Measurements from ENCODE around the gene PTPRQ. TPM values are rescaled to one million over a fixed set of nuclear protein-coding genes. Genes with fewer than 3 reads are reported as not detected.

PTPRQ gene
- total RNA-seq, 1 experiment from 2014 or later, result not detected

DNA sequence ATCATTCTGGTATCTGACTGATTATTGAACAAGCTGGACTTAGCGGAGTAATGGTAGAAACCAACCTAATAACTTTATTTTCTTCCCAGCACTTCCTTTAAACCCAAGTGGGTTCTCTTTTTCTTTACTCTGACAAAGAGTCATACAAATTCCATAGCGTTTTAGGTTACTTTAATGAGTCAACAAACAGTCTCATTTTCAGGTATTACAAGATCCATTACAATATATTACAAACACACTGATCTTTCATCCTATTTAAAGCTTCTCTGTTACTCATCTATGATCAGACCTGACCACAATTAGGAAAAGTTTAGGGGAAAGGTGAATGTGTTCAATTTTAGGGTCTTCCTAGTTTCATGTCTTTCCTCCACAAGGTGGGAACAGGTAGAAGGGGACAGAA lies 39.4 kb upstream of the PTPRQ start:
- no peak for DNase-seq (ENCODE audit: low spot score)
- Mint-ChIP-seq H3K36me3 (no peaks in the 10 kb centered on the region), H3K27me3 (ENCODE audit: low read depth) (no peaks in the 10 kb centered on the region; the same call in none of the 2 replicates), H3K9me3 (no peaks in the 10 kb centered on the region), H3K27ac (no peak overlapping the region), H3K4me1 (peaks cover 4% of the 10 kb centered on the region), H3K4me3 (no peak overlapping the region)
- ATAC-seq, result no peak
- ChIA-PET CTCF (no interaction called here), POLR2A (no interaction called here)
- TF ChIP-seq NR3C1 (CRISPR knock-in tag; conservative IDR thresholded peaks at IDR 0.05; ENCODE audit: low read depth) (no peak), ELF4 (CRISPR knock-in tag; IDR thresholded peaks at IDR 0.05; ENCODE audit: low read depth) (no peak), TEAD4 (CRISPR knock-in tag; IDR thresholded peaks at IDR 0.05) (no peak), SP1 (CRISPR knock-in tag; conservative IDR thresholded peaks at IDR 0.05) (no peak), SMAD4 (CRISPR knock-in tag; IDR thresholded peaks at IDR 0.05) (no peak)

DNA sequence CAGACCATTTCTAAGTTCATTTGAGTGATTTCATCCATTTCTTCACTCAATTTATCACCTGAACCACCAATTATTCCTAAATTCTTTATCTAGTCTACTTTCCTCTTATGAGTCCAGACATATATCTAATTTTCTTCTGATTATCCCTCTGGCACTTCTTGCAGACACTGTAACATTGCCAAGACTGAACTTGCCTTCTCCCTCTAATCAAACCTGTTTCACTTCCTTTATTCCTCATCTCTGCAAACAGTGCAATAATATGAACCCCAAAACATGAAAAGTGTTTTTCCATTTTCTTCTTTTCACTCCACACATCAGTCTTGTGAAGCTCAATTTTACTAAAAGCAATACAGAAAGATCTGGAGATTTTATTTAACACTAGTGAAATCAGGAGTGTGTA lies 37.8 kb upstream of the PTPRQ start:
- H3K36me3 Mint-ChIP-seq, result no peaks in the 10 kb centered on the region
- no peaks in the 10 kb centered on the region for H3K9me3 Mint-ChIP-seq
- no peak overlapping the region for H3K27ac Mint-ChIP-seq
- no peak for DNase-seq (ENCODE audit: low spot score)
- ChIA-PET POLR2A (no interaction called here), CTCF (no interaction called here)
- no peaks in the 10 kb centered on the region; the same call in none of the 2 replicates for H3K27me3 Mint-ChIP-seq (ENCODE audit: low read depth)
- H3K4me3 Mint-ChIP-seq, result no peak overlapping the region
- H3K4me1 Mint-ChIP-seq, result no peaks in the 10 kb centered on the region
- TF ChIP-seq HMGXB4 (CRISPR knock-in tag; IDR thresholded peaks at IDR 0.05), result no peak
- no peak for TF ChIP-seq E2F4 (CRISPR knock-in tag; IDR thresholded peaks at IDR 0.05; ENCODE audit: borderline replicate concordance, low read depth)
- no peak for TF ChIP-seq ATF6 (CRISPR knock-in tag; IDR thresholded peaks at IDR 0.05)
- TF ChIP-seq TEAD1 (CRISPR knock-in tag; IDR thresholded peaks at IDR 0.05), result no peak
- TF ChIP-seq, protein P1, sequence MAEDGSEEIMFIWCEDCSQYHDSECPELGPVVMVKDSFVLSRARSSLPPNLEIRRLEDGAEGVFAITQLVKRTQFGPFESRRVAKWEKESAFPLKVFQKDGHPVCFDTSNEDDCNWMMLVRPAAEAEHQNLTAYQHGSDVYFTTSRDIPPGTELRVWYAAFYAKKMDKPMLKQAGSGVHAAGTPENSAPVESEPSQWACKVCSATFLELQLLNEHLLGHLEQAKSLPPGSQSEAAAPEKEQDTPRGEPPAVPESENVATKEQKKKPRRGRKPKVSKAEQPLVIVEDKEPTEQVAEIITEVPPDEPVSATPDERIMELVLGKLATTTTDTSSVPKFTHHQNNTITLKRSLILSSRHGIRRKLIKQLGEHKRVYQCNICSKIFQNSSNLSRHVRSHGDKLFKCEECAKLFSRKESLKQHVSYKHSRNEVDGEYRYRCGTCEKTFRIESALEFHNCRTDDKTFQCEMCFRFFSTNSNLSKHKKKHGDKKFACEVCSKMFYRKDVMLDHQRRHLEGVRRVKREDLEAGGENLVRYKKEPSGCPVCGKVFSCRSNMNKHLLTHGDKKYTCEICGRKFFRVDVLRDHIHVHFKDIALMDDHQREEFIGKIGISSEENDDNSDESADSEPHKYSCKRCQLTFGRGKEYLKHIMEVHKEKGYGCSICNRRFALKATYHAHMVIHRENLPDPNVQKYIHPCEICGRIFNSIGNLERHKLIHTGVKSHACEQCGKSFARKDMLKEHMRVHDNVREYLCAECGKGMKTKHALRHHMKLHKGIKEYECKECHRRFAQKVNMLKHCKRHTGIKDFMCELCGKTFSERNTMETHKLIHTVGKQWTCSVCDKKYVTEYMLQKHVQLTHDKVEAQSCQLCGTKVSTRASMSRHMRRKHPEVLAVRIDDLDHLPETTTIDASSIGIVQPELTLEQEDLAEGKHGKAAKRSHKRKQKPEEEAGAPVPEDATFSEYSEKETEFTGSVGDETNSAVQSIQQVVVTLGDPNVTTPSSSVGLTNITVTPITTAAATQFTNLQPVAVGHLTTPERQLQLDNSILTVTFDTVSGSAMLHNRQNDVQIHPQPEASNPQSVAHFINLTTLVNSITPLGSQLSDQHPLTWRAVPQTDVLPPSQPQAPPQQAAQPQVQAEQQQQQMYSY (CRISPR knock-in tag; IDR thresholded peaks at IDR 0.05), result no peak
- TF ChIP-seq ESRRA (CRISPR knock-in tag; IDR thresholded peaks at IDR 0.05; ENCODE audit: borderline replicate concordance), result no peak
- TF ChIP-seq FOXK1 (CRISPR knock-in tag; IDR thresholded peaks at IDR 0.05), result no peak
- TF ChIP-seq ZNF232 (CRISPR knock-in tag; IDR thresholded peaks at IDR 0.05), result no peak
- no peak for ATAC-seq

- no peaks in the 10 kb centered on the region for H3K4me1 Mint-ChIP-seq
- ChIA-PET CTCF (no interaction called here), POLR2A (no interaction called here)
- DNase-seq (ENCODE audit: low spot score), result no peak
- no peaks in the 10 kb centered on the region for H3K36me3 Mint-ChIP-seq
- H3K27me3 Mint-ChIP-seq (ENCODE audit: low read depth), result no peaks in the 10 kb centered on the region; the same call in none of the 2 replicates
- no peak overlapping the region for H3K27ac Mint-ChIP-seq
- no peaks in the 10 kb centered on the region for H3K9me3 Mint-ChIP-seq
- H3K4me3 Mint-ChIP-seq, result no peak overlapping the region
- ATAC-seq, result no peak
- no peak for TF ChIP-seq EMX1 (CRISPR knock-in tag; IDR thresholded peaks at IDR 0.05)
- TF ChIP-seq NR1H2 (CRISPR knock-in tag; IDR thresholded peaks at IDR 0.05), result no peak
- TF ChIP-seq, protein P2, sequence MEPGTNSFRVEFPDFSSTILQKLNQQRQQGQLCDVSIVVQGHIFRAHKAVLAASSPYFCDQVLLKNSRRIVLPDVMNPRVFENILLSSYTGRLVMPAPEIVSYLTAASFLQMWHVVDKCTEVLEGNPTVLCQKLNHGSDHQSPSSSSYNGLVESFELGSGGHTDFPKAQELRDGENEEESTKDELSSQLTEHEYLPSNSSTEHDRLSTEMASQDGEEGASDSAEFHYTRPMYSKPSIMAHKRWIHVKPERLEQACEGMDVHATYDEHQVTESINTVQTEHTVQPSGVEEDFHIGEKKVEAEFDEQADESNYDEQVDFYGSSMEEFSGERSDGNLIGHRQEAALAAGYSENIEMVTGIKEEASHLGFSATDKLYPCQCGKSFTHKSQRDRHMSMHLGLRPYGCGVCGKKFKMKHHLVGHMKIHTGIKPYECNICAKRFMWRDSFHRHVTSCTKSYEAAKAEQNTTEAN (CRISPR knock-in tag; IDR thresholded peaks at IDR 0.05), result no peak
- no peak for TF ChIP-seq CBFB (CRISPR knock-in tag; IDR thresholded peaks at IDR 0.05; ENCODE audit: low read depth)
- TF ChIP-seq ZNF219 (CRISPR knock-in tag; IDR thresholded peaks at IDR 0.05; ENCODE audit: borderline replicate concordance), result no peak
- TF ChIP-seq KAT7 (CRISPR knock-in tag; IDR thresholded peaks at IDR 0.05; ENCODE audit: borderline replicate concordance), result no peak
- TF ChIP-seq RELA (CRISPR knock-in tag; IDR thresholded peaks at IDR 0.05; ENCODE audit: borderline replicate concordance), result no peak
- no peak for TF ChIP-seq NFE2L1 (CRISPR knock-in tag; IDR thresholded peaks at IDR 0.05)
- TF ChIP-seq MXD4 (CRISPR knock-in tag; IDR thresholded peaks at IDR 0.05; ENCODE audit: borderline replicate concordance), result no peak
- no peak for TF ChIP-seq JUN (CRISPR knock-in tag; IDR thresholded peaks at IDR 0.05)
- no peak for TF ChIP-seq GRHL2 (CRISPR knock-in tag; IDR thresholded peaks at IDR 0.05; ENCODE audit: insufficient replicate concordance, severe bottlenecking)
- no peak for TF ChIP-seq HMGA2 (CRISPR knock-in tag; IDR thresholded peaks at IDR 0.05)
- no peak for TF ChIP-seq ZNF423 (CRISPR knock-in tag; IDR thresholded peaks at IDR 0.05)
Measured at GRCh38 chr12:80411787-80412186, 32.2 kb upstream of the PTPRQ start.
